Skeletal muscle tissue (tissue), 4 donors: ENCODE data around the gene TIMP4. TPM values are rescaled to one million over a fixed set of nuclear protein-coding genes. Genes with fewer than 3 reads are reported as not detected.

Experiments used
- H3K27ac ChIP-seq: one replicate; pipeline ENCODE4 v1.7.0; 2013; ENCODE audit warnings: mild to moderate bottlenecking, low read depth, low read length, inconsistent platforms
- H3K27me3 ChIP-seq, 3 donors: one replicate each; pipeline ENCODE4 v1.7.0; 2013; ENCODE audit warnings: low read length in 3 of 3; ENCODE audit not compliant: control insufficient read depth in 3 of 3, insufficient read depth in 3 of 3
- H3K36me3 ChIP-seq, 3 donors: one replicate each; pipeline ENCODE4 v1.7.0; 2013; ENCODE audit warnings: low read length in 3 of 3; ENCODE audit not compliant: control insufficient read depth in 3 of 3, insufficient read depth in 3 of 3
- H3K4me1 ChIP-seq, 3 donors: one replicate each; pipeline ENCODE4 v1.7.0; 2013; ENCODE audit warnings: low read length in 3 of 3, mild to moderate bottlenecking in 3 of 3; ENCODE audit not compliant: control insufficient read depth in 3 of 3, insufficient read depth in 3 of 3
- H3K4me3 ChIP-seq, 3 donors: one replicate each; pipeline ENCODE4 v1.7.0; 2013; ENCODE audit warnings: low read length in 3 of 3
- H3K9ac ChIP-seq, 3 donors: one replicate each; pipeline ENCODE4 v1.7.0; 2013; ENCODE audit warnings: low read length in 3 of 3, mild to moderate bottlenecking in 3 of 3, moderate library complexity in 2 of 3, low read depth in 1 of 3
- H3K9me3 ChIP-seq, 3 donors: one replicate each; pipeline ENCODE4 v1.7.0; 2013; ENCODE audit warnings: low read length in 3 of 3; ENCODE audit not compliant: control insufficient read depth in 3 of 3
- total RNA-seq: library from RNA; depleted of rRNA; stranded (reverse); fragments of >200 nt; gene quantifications from one replicate; pipeline ENCODE4 v1.2.3, GENCODE V29; 2014
- donor health status: Osteomylitis.

The TIMP4 gene
- total RNA-seq, 1 donor from 2014 or later: 4.7 TPM

DNA sequence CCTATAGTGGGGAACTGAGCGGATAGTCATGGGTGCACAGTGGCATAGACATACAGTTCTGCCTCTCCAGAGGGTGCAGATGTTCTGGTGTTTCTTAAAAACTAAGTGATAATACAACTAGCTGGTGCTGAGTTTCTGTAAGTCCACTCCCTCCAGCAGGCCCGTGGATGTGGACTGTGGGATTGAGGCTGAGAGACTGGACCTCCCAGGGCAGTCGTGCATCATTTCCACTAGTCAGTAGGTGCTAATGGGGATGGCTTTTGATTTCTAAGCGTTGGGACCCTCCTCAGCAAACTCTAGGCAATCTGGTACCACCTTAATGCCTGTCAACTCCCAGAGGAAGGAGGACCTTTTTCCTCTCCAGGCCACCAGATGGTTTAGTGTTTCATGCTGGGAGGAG is 27.3 kb upstream of the TIMP4 start:
- Histone ChIP-seq H3K27ac (no peak overlapping the region), H3K4me1 (no peaks in the 10 kb centered on the region), H3K27me3 (peaks cover 0 to 2% (median 0%) of the 10 kb centered on the region in 3 donors), H3K36me3 (no peaks in the 10 kb centered on the region), H3K9me3 (no peaks in the 10 kb centered on the region), H3K9ac (no peak overlapping the region), H3K4me3 (no peak overlapping the region)

- no peak overlapping the region for H3K4me3 ChIP-seq
- peaks cover 0 to 4% (median 2%) of the 10 kb centered on the region in 3 donors for H3K4me1 ChIP-seq
- no peaks in the 10 kb centered on the region for H3K36me3 ChIP-seq
- peaks cover 0 to 2% (median 0%) of the 10 kb centered on the region in 3 donors for H3K27me3 ChIP-seq
- no peaks in the 10 kb centered on the region for H3K9me3 ChIP-seq
- no peak overlapping the region for H3K9ac ChIP-seq
- H3K27ac ChIP-seq: no peak overlapping the region
Observed at GRCh38 chr3:12185172-12185710, 26.5 kb upstream of the TIMP4 start.

- no peak overlapping the region for H3K4me3 ChIP-seq
- no peaks in the 10 kb centered on the region for H3K36me3 ChIP-seq
- no peak overlapping the region for H3K27ac ChIP-seq
- no peak overlapping the region for H3K9ac ChIP-seq
- H3K4me1 ChIP-seq: peaks cover 2 to 8% (median 5%) of the 10 kb centered on the region in 3 donors
- peaks cover 0 to 2% (median 0%) of the 10 kb centered on the region in 3 donors for H3K27me3 ChIP-seq
- no peaks in the 10 kb centered on the region for H3K9me3 ChIP-seq
Observed at GRCh38 chr3:12184541-12184940, 25.8 kb upstream of the TIMP4 start.

GRCh38 chr3:12182687-12183441 is 24.2 kb upstream of the TIMP4 start:
- H3K4me1 ChIP-seq: peaks cover 9 to 17% (median 16%) of the 10 kb centered on the region in 3 donors
- H3K27me3 ChIP-seq: no peaks in the 10 kb centered on the region
- H3K4me3 ChIP-seq: no peak overlapping the region
- no peak overlapping the region for H3K9ac ChIP-seq
- no peaks in the 10 kb centered on the region for H3K9me3 ChIP-seq
- H3K27ac ChIP-seq: no peak overlapping the region
- H3K36me3 ChIP-seq: no peaks in the 10 kb centered on the region

- peaks cover 9 to 21% (median 18%) of the 10 kb centered on the region in 3 donors for H3K4me1 ChIP-seq
- H3K36me3 ChIP-seq: no peaks in the 10 kb centered on the region
- H3K27me3 ChIP-seq: no peaks in the 10 kb centered on the region
- H3K9ac ChIP-seq: no peak overlapping the region
- no peak overlapping the region for H3K4me3 ChIP-seq
- H3K27ac ChIP-seq: no peak overlapping the region
- no peaks in the 10 kb centered on the region for H3K9me3 ChIP-seq
Observed at GRCh38 chr3:12181806-12182205, 23.1 kb upstream of the TIMP4 start.

GRCh38 chr3:12181301-12181700 is 22.6 kb upstream of the TIMP4 start:
- Histone ChIP-seq H3K4me1 (peaks cover 9 to 21% (median 18%) of the 10 kb centered on the region in 3 donors), H3K9me3 (no peaks in the 10 kb centered on the region), H3K9ac (no peak overlapping the region), H3K36me3 (no peaks in the 10 kb centered on the region), H3K27ac (no peak overlapping the region), H3K27me3 (no peaks in the 10 kb centered on the region), H3K4me3 (no peak overlapping the region)

GRCh38 chr3:12180631-12181030 is 21.9 kb upstream of the TIMP4 start:
- peaks cover 9 to 23% (median 23%) of the 10 kb centered on the region in 3 donors for H3K4me1 ChIP-seq
- no peaks in the 10 kb centered on the region for H3K9me3 ChIP-seq
- H3K27me3 ChIP-seq: no peaks in the 10 kb centered on the region
- H3K27ac ChIP-seq: no peak overlapping the region
- no peak overlapping the region for H3K4me3 ChIP-seq
- no peaks in the 10 kb centered on the region for H3K36me3 ChIP-seq
- no peak overlapping the region for H3K9ac ChIP-seq

DNA sequence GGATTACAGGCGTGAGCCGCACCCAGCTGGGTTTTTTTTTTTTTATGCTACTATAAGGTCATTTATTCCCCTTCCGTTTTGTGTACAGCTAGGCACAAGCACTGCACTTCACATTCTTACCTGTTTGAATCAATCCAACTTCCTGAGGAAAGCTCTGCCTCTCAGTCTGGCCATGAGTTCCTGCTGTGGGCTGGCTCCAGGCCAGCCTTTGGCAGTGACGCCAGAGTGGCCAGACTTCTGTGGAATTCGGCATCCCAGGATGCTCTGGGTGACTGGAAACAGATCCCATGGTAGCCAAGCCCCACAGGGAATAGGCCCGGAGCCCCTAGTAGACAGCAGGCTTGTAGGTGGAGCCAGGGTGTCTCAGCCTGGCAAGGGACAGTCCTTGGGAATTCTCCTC is 21.5 kb upstream of the TIMP4 start:
- Histone ChIP-seq H3K27ac (no peak overlapping the region), H3K4me1 (peaks cover 9 to 27% (median 25%) of the 10 kb centered on the region in 3 donors), H3K27me3 (no peaks in the 10 kb centered on the region), H3K9me3 (no peaks in the 10 kb centered on the region), H3K4me3 (no peak overlapping the region), H3K9ac (no peak overlapping the region), H3K36me3 (no peaks in the 10 kb centered on the region)

- Histone ChIP-seq H3K4me3 (no peak overlapping the region), H3K4me1 (peaks cover 9 to 28% (median 25%) of the 10 kb centered on the region in 3 donors), H3K27ac (no peak overlapping the region), H3K9ac (no peak overlapping the region), H3K36me3 (no peaks in the 10 kb centered on the region), H3K27me3 (no peaks in the 10 kb centered on the region), H3K9me3 (no peaks in the 10 kb centered on the region)
Observed at GRCh38 chr3:12179441-12179840, 20.7 kb upstream of the TIMP4 start.

- Histone ChIP-seq H3K27ac (peak overlapping the region; percentile 58), H3K4me3 (no peak overlapping the region), H3K27me3 (no peaks in the 10 kb centered on the region), H3K9me3 (no peaks in the 10 kb centered on the region), H3K36me3 (no peaks in the 10 kb centered on the region), H3K4me1 (peaks cover 9 to 28% (median 25%) of the 10 kb centered on the region in 3 donors), H3K9ac (no peak overlapping the region)
Observed at GRCh38 chr3:12178091-12178820, 19.5 kb upstream of the TIMP4 start.
